ENCODE measurements around the gene MARK1.

DNA sequence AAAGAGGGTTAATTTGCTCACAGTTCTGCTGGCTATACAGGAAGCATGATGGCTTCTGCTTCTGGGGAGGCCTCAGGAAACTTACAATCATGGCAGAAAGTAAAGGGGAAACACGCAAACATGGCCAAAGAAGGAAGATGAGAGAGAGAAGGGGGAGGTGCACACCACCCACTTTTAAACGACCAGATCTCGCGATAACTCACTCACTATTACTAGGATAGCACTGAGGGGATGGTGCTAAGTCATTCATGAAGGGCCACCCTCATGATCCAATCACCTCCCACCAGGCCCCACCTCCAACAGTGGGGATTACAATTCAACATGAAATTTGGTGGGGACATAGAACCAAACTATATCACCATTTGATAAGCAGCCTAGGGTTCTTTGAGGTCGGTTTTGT lies 159.9 kb downstream of the MARK1 start:
- TF ChIP-seq POLR2A (IDR thresholded peaks at IDR 0.05) = no peak
- no peak for TF ChIP-seq EP300 (IDR thresholded peaks at IDR 0.05; ENCODE audit: low read depth)
- TF ChIP-seq, protein P1, sequence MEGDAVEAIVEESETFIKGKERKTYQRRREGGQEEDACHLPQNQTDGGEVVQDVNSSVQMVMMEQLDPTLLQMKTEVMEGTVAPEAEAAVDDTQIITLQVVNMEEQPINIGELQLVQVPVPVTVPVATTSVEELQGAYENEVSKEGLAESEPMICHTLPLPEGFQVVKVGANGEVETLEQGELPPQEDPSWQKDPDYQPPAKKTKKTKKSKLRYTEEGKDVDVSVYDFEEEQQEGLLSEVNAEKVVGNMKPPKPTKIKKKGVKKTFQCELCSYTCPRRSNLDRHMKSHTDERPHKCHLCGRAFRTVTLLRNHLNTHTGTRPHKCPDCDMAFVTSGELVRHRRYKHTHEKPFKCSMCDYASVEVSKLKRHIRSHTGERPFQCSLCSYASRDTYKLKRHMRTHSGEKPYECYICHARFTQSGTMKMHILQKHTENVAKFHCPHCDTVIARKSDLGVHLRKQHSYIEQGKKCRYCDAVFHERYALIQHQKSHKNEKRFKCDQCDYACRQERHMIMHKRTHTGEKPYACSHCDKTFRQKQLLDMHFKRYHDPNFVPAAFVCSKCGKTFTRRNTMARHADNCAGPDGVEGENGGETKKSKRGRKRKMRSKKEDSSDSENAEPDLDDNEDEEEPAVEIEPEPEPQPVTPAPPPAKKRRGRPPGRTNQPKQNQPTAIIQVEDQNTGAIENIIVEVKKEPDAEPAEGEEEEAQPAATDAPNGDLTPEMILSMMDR (IDR thresholded peaks at IDR 0.05) = no peak
